ENCODE data around the gene DNAH11.

Gene DNAH11

DNA sequence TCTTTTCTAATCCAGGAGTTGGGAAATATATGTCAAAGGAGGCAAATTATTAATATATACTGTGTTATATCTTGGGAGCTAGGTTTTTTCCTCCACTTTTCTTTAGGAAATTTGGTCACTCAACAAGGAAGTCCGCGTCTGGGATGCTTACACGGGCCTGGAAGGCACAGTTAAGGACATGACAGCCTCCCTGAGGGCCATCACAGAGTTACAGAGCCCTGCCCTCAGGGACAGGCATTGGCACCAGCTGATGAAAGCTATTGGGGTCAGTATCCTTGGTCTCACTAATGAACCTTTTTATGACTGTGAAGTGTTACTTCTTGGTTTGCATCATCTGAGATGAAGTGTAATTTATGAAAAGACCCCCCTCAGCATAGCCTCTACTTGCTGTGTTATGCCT lies 74.7 kb downstream of the DNAH11 start:
- TF ChIP-seq, protein P1, sequence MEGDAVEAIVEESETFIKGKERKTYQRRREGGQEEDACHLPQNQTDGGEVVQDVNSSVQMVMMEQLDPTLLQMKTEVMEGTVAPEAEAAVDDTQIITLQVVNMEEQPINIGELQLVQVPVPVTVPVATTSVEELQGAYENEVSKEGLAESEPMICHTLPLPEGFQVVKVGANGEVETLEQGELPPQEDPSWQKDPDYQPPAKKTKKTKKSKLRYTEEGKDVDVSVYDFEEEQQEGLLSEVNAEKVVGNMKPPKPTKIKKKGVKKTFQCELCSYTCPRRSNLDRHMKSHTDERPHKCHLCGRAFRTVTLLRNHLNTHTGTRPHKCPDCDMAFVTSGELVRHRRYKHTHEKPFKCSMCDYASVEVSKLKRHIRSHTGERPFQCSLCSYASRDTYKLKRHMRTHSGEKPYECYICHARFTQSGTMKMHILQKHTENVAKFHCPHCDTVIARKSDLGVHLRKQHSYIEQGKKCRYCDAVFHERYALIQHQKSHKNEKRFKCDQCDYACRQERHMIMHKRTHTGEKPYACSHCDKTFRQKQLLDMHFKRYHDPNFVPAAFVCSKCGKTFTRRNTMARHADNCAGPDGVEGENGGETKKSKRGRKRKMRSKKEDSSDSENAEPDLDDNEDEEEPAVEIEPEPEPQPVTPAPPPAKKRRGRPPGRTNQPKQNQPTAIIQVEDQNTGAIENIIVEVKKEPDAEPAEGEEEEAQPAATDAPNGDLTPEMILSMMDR (IDR thresholded peaks at IDR 0.05; ENCODE audit: low read depth, low read length, missing control alignments): no peak
- no peak overlapping the region for H3K4me3 ChIP-seq (ENCODE audit: low read depth, low read length)

DNA sequence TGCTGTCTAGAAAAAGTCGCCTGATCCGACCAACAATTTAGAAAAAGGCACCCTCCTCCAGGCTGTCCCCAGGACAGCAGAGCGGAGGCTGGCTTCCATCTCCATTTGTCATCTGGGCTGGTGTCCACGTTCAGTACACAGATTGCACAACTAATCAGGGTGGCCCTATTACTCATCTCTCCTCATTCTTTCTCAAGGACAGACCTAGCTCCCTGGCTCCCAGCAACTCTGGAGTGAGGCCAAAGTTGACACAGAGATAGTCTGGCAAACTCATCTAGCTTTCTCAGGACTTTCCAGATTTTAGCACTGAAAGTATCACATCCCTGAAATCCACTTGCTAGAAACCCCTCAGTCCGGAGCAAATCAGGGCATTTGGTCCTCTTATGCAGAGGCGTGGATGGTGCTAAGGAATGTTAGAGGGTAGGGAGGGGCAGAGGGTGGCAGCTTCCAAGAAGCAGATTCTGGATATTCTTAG lies 75.1 kb downstream of the DNAH11 start:
- TF ChIP-seq, protein P1 (IDR thresholded peaks at IDR 0.05; ENCODE audit: low read depth, low read length, missing control alignments): no peak
- H3K4me3 ChIP-seq (ENCODE audit: low read depth, low read length): no peak overlapping the region
- DNase-seq (ENCODE audit: low read depth): no peak

More for the DNA sequence above, 74.7 kb downstream of the DNAH11 start:
- DNase-seq (ENCODE audit: low read depth): no peak

DNA sequence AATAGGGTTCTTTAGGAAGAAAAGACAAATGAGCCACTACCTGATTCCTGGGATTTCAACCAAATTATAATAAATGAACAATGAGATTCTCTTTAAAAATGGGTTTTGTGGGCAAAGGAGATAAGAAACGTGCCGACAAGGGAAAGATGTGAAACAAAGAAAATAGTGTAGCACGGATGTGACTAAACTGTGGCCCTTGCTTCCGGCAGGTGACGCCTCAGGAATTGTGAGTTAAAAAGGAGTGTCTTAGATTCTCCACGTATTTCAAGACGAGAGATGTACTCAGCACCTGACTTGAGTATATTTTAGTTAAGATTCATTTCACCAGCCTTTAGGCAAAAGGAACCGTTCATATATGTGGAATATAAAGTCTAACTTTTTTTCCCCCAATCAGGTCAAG lies 75.9 kb downstream of the DNAH11 start:
- no peak overlapping the region for H3K4me3 ChIP-seq (ENCODE audit: low read depth, low read length)
- TF ChIP-seq, protein P1 (IDR thresholded peaks at IDR 0.05; ENCODE audit: low read depth, low read length, missing control alignments): no peak
- DNase-seq (ENCODE audit: low read depth): no peak

DNA sequence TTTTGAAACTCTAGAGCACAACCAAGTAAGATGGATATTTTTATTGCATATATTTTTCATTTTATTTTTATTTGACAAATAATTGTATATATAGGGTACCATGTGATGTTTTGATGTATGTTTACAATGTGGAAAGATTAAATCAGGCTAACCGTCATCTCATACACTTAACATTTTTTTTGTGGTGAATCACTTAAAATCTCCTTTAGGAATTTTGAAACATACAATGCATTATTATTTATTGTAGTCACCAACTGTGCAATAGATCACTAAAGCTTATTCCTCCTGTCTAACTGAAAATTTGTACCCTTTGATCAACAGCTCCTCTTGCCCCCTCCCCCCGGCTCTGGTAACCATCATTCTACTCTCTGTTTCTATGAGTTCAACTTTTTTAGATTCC lies 77.2 kb downstream of the DNAH11 start:
- TF ChIP-seq, protein P1 (IDR thresholded peaks at IDR 0.05; ENCODE audit: low read depth, low read length, missing control alignments): no peak
- no peak for DNase-seq (ENCODE audit: low read depth)
- H3K4me3 ChIP-seq (ENCODE audit: low read depth, low read length): no peak overlapping the region

DNA sequence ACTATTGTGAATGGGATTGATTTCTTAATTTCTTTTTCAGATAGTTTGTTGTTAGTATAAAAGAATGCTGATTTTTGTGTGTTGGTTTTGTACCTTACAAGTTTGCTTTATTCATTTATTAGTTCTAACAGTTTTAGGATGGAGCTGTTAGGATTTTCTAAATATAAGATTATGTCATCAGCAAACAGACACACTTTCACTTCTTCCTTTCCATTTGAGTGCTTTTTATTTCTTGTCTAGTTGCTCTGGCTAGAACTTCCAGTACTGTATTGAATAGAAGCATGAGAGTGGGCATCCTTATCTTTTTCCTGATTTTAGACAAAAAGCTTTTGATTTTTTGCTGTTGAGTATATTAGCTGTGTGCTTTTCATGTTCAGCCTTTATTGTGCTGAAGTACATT lies 81.5 kb downstream of the DNAH11 start:
- DNase-seq (ENCODE audit: low read depth): no peak
- TF ChIP-seq, protein P1 (IDR thresholded peaks at IDR 0.05; ENCODE audit: low read depth, low read length, missing control alignments): no peak
- no peak overlapping the region for H3K4me3 ChIP-seq (ENCODE audit: low read depth, low read length)

DNA sequence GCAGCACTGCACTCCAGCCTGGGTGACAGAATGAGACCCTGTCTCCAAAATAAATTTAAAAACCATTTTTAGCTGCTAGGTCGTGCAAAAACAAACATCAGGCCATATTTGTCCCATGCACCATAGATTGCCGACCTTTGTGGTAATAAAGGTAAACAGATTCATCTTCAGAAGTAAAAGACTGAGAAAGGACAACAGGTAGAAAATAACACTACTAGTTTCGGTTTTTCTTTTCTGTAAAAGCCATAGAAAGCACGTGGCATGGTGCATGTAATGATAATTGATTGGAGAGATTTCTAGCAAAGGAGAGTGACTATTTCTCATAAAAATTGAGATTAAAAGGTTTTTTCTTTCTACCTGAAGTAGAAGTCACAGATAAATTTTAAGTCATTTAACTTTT lies 93.9 kb downstream of the DNAH11 start:
- TF ChIP-seq, protein P1 (IDR thresholded peaks at IDR 0.05; ENCODE audit: low read depth, low read length, missing control alignments): no peak

DNA sequence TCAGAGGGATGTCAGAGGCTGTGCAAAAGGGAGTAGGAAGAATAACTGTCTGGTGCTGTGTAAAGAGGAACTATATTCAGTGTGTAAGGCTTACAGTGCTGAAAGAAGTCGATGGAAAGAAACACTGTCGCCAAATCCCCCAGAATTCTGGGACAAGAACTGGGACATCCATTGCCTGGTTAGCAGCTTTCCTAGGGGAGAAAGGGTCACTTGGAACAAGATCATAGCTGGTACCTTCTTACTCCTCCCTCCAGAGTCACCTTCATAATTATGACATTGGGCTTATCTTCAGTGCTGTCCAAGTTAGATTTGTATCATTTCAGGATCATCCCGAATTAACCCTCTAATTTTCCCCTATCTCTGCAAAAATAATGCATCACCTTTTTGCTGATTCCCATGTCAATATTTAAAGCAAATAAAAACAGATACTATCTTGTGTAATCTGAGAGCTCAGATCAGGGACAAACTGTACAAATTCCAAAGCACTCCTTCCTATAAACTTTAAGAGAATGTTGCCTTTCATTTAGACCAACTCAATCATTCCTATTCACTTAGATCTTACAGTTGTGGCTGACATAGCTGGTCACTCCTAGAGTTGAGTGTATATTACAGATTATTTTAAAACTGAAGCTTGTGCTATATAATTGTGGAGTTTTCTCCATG lies 96.5 kb downstream of the DNAH11 start:
- DNase-seq (ENCODE audit: low read depth): no peak
- no peak overlapping the region for H3K4me3 ChIP-seq (ENCODE audit: low read depth, low read length)
- TF ChIP-seq, protein P1 (IDR thresholded peaks at IDR 0.05; ENCODE audit: low read depth, low read length, missing control alignments): no peak

More for the DNA sequence above, 93.9 kb downstream of the DNAH11 start:
- DNase-seq (ENCODE audit: low read depth): no peak
- H3K4me3 ChIP-seq (ENCODE audit: low read depth, low read length): no peak overlapping the region
